Measurements from ENCODE around the gene NEO1.

NEO1 gene

DNA sequence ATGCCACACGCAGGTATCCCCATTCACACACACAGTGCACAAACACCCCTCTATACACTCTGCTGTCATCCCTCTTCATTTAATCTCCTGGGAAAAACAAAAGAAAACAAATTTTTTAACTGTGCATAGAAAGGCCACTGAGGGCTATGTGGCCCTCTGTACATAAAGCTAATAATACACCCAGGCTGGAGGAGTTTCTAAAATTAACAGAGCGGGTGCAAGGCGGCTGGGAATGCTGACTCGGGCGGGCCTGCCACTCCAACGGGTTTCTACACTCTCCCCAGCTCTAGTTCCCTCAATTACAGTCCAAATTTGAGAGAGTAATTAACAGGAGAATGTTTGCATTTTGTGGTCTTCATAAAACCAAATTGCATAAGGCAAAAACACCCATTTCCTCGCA is 293.4 kb downstream of the NEO1 start:
- no peak overlapping the region for H3K4me3 ChIP-seq (replicated peaks; ENCODE audit: insufficient read depth, low read length)
- H3K27ac ChIP-seq (replicated peaks) = no peak overlapping the region
- DNase-seq (ENCODE audit: low read depth in 1 of 2, low spot score in 1 of 2) = no peak
- TF ChIP-seq, protein P1, sequence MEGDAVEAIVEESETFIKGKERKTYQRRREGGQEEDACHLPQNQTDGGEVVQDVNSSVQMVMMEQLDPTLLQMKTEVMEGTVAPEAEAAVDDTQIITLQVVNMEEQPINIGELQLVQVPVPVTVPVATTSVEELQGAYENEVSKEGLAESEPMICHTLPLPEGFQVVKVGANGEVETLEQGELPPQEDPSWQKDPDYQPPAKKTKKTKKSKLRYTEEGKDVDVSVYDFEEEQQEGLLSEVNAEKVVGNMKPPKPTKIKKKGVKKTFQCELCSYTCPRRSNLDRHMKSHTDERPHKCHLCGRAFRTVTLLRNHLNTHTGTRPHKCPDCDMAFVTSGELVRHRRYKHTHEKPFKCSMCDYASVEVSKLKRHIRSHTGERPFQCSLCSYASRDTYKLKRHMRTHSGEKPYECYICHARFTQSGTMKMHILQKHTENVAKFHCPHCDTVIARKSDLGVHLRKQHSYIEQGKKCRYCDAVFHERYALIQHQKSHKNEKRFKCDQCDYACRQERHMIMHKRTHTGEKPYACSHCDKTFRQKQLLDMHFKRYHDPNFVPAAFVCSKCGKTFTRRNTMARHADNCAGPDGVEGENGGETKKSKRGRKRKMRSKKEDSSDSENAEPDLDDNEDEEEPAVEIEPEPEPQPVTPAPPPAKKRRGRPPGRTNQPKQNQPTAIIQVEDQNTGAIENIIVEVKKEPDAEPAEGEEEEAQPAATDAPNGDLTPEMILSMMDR (IDR thresholded peaks at IDR 0.05; ENCODE audit: insufficient read depth, low read length) = no peak
- TF ChIP-seq POLR2AphosphoS5 (IDR thresholded peaks at IDR 0.05; ENCODE audit: low read depth) (no peak), GABPA (IDR thresholded peaks at IDR 0.05; ENCODE audit: low read depth) (no peak), SPI1 (IDR thresholded peaks at IDR 0.05; ENCODE audit: borderline replicate concordance, low read depth) (no peak)
- TF ChIP-seq, protein P2, sequence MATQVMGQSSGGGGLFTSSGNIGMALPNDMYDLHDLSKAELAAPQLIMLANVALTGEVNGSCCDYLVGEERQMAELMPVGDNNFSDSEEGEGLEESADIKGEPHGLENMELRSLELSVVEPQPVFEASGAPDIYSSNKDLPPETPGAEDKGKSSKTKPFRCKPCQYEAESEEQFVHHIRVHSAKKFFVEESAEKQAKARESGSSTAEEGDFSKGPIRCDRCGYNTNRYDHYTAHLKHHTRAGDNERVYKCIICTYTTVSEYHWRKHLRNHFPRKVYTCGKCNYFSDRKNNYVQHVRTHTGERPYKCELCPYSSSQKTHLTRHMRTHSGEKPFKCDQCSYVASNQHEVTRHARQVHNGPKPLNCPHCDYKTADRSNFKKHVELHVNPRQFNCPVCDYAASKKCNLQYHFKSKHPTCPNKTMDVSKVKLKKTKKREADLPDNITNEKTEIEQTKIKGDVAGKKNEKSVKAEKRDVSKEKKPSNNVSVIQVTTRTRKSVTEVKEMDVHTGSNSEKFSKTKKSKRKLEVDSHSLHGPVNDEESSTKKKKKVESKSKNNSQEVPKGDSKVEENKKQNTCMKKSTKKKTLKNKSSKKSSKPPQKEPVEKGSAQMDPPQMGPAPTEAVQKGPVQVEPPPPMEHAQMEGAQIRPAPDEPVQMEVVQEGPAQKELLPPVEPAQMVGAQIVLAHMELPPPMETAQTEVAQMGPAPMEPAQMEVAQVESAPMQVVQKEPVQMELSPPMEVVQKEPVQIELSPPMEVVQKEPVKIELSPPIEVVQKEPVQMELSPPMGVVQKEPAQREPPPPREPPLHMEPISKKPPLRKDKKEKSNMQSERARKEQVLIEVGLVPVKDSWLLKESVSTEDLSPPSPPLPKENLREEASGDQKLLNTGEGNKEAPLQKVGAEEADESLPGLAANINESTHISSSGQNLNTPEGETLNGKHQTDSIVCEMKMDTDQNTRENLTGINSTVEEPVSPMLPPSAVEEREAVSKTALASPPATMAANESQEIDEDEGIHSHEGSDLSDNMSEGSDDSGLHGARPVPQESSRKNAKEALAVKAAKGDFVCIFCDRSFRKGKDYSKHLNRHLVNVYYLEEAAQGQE (IDR thresholded peaks at IDR 0.05; ENCODE audit: insufficient replicate concordance, low read depth) = no peak
- no peaks in the 10 kb centered on the region for H3K27me3 ChIP-seq (ENCODE audit: insufficient read depth, poor library complexity, severe bottlenecking)

DNA sequence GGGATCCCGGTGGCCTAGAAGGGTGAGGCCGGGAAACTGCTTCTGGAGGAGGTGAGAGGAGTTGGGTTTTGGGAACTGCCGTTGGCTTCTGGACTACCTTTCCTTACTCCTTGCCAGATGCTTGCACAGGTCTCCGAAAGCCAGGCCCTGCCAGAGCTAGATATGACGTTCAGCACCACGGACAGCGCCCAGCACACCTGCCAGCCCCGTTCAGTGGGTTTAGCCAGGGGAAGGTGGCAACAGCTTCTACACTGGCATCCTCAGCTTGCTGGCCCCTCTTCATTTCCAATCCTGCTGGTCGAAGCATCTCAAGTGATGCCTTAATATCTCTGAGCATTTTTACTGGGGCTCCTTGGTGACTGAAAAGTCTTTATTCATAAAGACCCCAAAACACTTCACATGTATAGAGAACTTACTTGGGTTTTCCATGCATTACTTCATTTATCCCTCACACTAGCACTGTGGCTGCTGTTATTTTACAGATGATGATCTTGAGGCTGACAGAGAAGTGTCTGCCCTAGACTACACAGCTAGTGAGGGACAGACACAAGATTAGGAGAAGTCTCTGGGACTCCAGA is 294.6 kb downstream of the NEO1 start:
- no peaks in the 10 kb centered on the region for H3K27me3 ChIP-seq (ENCODE audit: insufficient read depth, poor library complexity, severe bottlenecking)
- TF ChIP-seq SPI1 (IDR thresholded peaks at IDR 0.05; ENCODE audit: borderline replicate concordance, low read depth) = no peak
- TF ChIP-seq, protein P2 (IDR thresholded peaks at IDR 0.05; ENCODE audit: insufficient replicate concordance, low read depth) = peak; percentile 99
- peak; percentile 9 to 14 for DNase-seq (ENCODE audit: low read depth in 1 of 2, low spot score in 1 of 2)
- H3K27ac ChIP-seq (replicated peaks) = no peak overlapping the region
- no peak overlapping the region for H3K4me3 ChIP-seq (replicated peaks; ENCODE audit: insufficient read depth, low read length)

DNA sequence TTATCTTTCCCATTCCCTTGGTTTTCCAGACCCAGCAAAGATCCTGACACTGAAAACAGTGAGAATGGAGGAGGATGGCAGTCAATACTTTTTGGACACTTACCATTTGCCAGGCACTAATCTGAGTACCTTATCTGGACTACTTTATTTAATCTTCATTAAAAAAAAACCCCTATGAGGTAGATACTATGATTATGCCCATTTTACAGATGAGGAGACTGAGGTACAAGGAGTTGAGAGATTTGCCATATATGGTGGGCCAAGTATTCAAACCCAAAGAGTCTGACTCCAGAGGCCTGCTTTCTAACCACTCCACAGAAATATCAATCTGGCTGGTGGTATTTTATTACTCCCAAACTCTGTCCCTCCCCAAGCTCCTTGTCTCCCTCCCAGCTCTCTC is 296.9 kb downstream of the NEO1 start:
- Histone ChIP-seq H3K27ac (replicated peaks) (no peak overlapping the region), H3K27me3 (ENCODE audit: insufficient read depth, poor library complexity, severe bottlenecking) (no peaks in the 10 kb centered on the region), H3K4me3 (replicated peaks; ENCODE audit: insufficient read depth, low read length) (no peak overlapping the region)
- DNase-seq (ENCODE audit: low read depth in 1 of 2, low spot score in 1 of 2) = no peak
- TF ChIP-seq, protein P1 (IDR thresholded peaks at IDR 0.05; ENCODE audit: insufficient read depth, low read length) = no peak
- TF ChIP-seq, protein P2 (IDR thresholded peaks at IDR 0.05; ENCODE audit: insufficient replicate concordance, low read depth) = no peak
- TF ChIP-seq POLR2AphosphoS5 (IDR thresholded peaks at IDR 0.05; ENCODE audit: low read depth) (no peak), GABPA (IDR thresholded peaks at IDR 0.05; ENCODE audit: low read depth) (no peak), SPI1 (IDR thresholded peaks at IDR 0.05; ENCODE audit: borderline replicate concordance, low read depth) (no peak)
